ENCODE measurements around the gene BSG. TPM values are rescaled to one million over a fixed set of nuclear protein-coding genes. Genes with fewer than 3 reads are reported as not detected.

BSG gene
- polyA plus RNA-seq, 4 donors = 264 to 534 (median 410) TPM

DNA sequence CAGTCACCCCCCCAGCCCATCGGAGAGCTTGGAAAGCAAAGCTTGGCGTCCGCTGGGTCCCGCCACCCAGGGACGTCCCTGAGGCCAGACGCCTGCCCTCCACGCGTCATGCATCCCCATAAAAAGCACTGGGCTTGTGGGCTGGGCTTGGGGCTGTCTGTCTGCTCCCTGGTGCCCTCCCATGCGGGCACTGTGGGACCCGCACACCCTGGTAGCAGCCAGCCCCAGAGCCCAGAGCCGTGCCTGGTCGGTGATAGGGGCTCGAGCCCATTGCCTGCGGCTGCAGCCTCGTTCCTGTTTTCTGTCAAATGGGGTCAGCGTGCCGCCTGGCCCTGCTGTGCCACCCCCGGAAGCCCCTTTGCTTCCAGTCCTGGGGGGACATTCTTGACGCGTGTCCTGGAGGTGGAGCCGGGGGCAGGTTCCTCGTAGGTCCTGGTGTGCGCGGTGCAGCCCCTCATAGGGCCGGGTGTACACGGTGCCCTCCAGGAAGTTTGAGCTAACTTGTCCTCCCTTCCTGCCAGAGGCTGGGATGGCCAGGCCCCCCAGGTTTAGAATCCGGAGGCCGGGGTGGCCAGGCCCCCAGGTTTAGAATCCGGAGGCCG, 32.9 kb upstream of the BSG start:
- no peak for DNase-seq (ENCODE audit: low read depth in 4 of 4, low spot score in 3 of 4)

GRCh38 chr19:540867-541637, 31.3 kb upstream of the BSG start:
- DNase-seq (ENCODE audit: low read depth in 4 of 4, low spot score in 3 of 4) = no peak

DNA sequence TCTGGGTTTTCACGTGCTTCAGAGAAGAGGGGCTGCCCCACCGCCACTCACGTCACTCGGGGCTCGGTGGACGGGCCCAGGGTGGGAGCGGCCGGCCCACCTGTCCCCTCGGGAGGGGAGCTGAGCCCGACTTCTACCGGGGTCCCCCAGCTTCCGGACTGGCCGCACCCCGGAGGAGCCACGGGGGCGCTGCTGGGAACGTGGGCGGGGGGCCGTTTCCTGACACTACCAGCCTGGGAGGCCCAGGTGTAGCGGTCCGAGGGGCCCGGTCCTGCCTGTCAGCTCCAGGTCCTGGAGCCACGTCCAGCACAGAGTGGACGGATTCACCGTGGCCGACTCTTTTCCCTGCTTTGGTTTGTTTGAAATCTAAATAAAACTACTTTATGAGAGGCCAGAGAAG, 30.7 kb upstream of the BSG start:
- no peak for DNase-seq (ENCODE audit: low read depth in 4 of 4, low spot score in 3 of 4)

DNA sequence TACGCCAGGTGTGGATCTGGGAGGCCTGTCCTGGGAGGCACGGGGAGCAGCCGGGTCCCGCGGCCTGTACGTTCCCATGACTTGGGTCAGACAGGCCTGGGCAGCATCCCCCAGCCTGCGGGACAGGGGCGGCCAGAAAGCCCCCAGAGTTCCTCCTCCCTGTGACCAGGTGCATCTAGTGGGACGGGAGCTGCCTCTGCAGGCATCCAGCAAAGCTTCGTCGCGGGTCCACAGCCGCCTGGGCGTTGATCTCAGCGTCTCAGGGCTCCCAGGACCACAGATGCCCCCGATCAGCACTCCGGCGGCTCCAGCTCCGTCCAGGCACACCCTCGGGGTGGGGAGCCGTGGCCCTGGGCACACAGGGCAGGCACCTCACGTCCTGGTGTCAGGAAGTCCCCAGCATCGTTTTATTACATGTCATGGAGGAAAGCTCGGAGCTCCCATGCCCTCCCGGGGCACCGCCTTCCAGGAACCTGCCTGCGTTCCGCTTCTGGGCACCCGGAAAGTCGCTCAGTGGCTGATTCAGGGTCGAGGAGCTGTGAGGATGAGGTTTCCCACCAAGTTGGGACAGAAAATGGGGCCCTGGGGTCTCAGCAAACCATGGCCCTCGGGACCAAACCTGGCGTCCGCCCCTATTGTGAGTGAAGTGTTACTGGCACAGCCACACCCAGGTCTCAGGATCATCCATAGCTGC, 30.1 kb upstream of the BSG start:
- no peak for DNase-seq (ENCODE audit: low read depth in 4 of 4, low spot score in 3 of 4)

DNA sequence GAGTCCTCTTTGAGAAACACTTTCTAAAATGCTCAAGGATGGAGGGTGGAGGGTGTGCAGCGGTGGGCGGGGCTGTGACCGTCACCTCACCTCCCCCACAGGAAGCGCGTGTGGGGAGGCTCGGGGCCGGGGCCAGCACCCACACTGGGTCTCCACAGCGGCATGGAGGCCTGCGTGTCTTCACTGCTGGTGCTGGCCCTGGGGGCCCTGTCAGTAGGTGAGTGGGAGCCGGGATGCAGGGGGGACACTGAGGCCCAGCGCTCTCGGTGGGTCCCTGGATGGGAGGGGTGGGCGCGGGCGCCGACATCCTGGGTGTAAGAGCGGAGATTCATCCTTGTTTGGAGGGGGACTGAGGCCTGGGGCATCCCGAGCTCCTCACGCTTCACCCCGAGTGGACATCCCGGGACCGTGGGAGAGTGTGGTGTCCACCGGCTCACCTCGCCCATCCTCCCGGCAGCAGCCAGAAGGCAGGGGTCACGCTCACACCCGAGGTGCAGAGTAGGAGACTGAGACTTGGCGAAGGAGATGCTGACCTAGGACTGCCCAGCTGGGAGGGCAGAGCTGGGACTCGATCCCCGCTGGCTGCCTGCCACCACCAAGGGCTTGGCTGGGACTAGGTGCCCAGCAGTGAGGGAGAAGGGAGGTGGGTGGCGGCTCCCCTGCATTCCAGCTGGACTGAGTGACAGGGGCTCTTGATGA, 28.3 kb upstream of the BSG start, which contains the start of gene GZMM:
Gene GZMM, plus strand, starts transcription at position 144 of the 699 bp plus-strand sequence. Its CDS starts 19 bp downstream, at position 163.
- no peak for DNase-seq (ENCODE audit: low read depth in 4 of 4, low spot score in 3 of 4)

- DNase-seq (ENCODE audit: low read depth in 4 of 4, low spot score in 3 of 4) = no peak
Measured at GRCh38 chr19:547117-547516, 25.3 kb upstream of the BSG start.

DNA sequence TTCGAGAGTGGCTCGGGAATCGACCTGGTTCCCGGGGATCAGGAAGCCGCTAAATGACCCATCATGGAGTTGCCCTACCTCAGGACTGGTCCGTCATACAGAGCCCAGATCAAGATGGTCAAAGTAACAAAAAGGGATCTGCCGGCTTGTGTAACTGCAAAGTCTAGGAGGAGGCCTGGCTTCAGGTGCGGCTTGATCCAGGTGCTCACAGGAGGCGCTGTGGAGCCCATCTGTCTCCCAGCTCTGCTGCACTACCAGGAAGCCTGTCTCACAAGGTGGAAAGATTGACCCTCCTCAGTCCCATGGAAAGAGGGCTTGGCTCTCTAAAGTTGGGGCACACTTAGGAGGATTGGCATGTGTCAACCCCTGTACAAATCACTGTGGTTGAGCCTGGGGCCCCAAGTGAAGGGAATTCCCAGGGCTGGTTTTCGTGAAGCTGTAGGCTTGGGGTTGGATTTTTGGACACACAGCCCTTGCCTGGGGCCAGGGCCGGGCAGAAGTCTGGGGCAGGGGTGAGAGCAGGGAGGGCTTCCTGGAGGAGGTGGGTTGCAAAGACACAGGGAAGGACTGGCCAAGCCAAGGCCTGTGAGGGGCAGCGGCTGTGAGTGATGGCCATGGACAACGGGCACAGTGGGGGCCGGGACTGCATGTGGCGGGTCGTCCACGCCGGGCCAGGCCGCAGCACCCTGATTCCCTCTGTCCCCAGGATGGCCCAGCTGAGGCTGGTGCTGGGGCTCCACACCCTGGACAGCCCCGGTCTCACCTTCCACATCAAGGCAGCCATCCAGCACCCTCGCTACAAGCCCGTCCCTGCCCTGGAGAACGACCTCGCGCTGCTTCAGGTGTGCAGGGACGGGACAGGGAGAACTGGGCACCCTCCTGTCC, 24.3 kb upstream of the BSG start:
- DNase-seq (ENCODE audit: low read depth in 4 of 4, low spot score in 3 of 4) = no peak

- DNase-seq (ENCODE audit: low read depth in 4 of 4, low spot score in 3 of 4) = no peak
Measured at GRCh38 chr19:548886-549830, 23.2 kb upstream of the BSG start.

DNA sequence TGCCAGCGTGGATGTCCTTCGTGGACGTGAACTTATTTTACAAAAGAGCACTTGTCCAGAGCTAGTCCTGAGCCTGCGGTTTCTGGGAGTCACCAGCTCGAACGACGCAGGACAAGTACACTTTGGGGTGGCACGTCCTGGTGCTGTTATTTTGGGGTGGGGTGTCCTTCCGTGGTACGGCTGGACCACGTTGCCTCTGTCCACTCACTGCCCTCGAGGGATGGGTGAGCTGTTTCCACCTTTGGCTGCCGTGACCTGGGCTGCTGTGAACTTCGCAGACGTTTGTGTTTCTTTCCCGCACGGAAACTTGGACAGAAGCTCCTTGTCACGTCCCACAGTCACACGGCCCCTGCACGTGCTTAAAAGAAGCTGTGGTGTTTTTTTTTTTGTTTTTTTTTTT, 17.6 kb upstream of the BSG start:
- no peak for DNase-seq (ENCODE audit: low read depth in 4 of 4, low spot score in 3 of 4)

DNA sequence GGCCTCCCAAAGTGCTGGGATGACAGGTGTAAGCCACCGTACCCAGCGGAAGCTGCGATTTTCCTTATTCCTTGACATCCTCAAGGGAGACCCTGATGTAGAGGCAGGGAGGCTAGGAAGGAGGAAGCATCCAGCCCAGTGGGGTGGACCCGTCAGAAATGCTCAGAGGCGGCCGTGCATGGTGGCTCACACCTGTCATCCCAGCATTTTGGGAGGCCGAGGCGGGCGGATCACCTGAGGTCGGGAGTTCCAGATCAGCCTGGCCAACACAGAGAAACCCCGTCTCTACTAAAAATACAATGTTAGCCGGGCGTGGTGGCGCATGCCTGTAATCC, 17.0 kb upstream of the BSG start:
- no peak for DNase-seq (ENCODE audit: low read depth in 4 of 4, low spot score in 3 of 4)

DNA sequence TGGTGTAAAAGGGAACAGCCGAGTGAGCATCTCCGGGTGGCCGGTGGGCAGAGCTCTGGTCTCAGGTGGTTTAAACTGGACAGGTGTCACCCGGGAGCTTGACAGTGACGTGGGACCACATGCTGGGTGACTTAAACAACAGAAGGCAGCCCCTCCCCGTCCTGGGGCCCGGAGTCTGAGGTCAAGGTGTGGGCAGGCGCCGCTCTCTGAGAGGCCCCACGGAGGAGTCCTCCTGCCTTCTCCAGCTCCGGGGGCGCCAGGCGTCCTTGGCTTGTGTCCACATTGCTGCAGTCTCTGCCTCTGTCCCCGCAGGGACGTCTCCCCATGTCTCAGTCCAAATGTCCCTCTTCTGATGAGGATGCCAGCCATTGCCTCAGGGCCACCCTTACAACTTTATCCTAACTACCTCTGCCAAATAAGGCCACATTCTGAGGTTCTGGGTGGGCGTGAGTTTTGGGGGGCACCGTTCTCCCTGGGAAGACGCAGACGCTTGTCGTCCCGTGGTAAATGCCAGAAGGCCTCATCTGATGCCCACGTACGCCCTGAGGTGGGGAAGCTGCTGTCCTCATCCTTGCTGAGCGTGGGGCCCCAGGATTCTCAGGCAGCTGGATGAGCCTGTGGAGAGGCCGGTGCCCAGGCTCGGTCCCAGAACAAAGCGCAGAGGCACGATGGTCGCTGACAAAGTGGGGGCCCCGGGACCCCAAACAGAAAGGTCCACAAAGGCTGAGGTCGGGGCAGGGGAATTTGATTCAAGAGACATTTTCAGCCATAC, 15.6 kb upstream of the BSG start:
- no peak for DNase-seq (ENCODE audit: low read depth in 4 of 4, low spot score in 3 of 4)

GRCh38 chr19:558770-559439, 13.5 kb upstream of the BSG start:
- DNase-seq (ENCODE audit: low read depth in 4 of 4, low spot score in 3 of 4) = no peak

- DNase-seq (ENCODE audit: low read depth in 4 of 4, low spot score in 3 of 4) = no peak
Measured at GRCh38 chr19:560121-560520, 12.3 kb upstream of the BSG start.

DNA sequence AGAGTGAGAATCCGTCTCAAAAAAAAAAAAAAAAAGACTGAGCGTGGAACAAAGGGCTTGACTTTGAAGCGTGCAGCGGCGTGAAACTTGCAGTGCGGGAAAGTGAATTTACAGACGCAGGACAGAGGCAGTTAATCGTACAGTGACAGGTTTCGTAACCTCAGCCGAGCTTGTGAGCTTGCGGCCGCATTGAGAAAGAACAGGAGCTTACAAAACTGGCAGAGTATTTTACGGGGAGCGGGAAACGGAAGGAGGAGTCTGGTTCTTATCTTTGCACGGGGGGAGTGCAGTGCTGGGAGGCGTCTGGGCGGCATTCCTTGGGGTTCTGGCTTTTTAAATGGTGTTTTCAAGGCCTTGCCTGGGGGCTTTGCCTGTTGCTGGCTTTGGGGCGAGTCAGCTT, 6.0 kb upstream of the BSG start:
- no peak for DNase-seq (ENCODE audit: low read depth in 4 of 4, low spot score in 3 of 4)

DNA sequence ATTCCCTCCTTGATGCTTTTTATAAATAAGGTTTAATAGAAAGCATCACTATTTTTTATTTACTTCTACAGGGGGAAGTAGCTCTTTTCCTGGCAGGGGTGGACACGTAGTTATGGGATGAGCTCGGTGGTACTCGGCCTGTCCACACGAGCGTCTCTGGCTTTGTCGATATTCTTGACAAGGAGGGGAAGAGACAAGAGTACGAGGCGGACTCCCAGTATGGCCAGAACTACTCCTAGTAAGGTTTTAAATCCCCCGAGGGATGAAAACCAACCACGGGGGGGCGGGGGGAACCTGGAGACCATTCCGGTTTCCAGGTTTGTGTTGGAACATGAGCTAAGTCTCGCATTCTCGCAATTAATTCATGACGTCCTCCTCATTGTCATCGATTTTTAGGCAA, 5.6 kb upstream of the BSG start:
- DNase-seq (ENCODE audit: low read depth in 4 of 4, low spot score in 3 of 4) = no peak

GRCh38 chr19:567296-567900, 5.0 kb upstream of the BSG start:
- no peak for DNase-seq (ENCODE audit: low read depth in 4 of 4, low spot score in 3 of 4)

GRCh38 chr19:570251-570686, 2.1 kb upstream of the BSG start:
- no peak for DNase-seq (ENCODE audit: low read depth in 4 of 4, low spot score in 3 of 4)
